NB4 (cell line): ENCODE data around the gene PHGDH.
A peak's percentile ranks its signal among the peaks of the same experiment; 100 is the strongest.

Experiments used
- DNase-seq: peaks from one replicate; pipeline ENCODE4 v3.0.0; 2010; ENCODE audit warnings: low read depth
- H3K4me3 ChIP-seq: one replicate; pipeline ENCODE4 v1.5.1; 2011; ENCODE audit warnings: mild to moderate bottlenecking, low read depth, low read length, moderate library complexity
- MYC ChIP-seq: IDR thresholded peaks from 2 replicates; pipeline ENCODE4 v1.6.1; 2011; ENCODE audit warnings: low read depth, low read length
- POLR2A ChIP-seq: IDR thresholded peaks from 2 replicates; pipeline ENCODE4 v1.6.1; 2011; ENCODE audit warnings: mild to moderate bottlenecking; ENCODE audit not compliant: insufficient read length; ENCODE audit errors: extremely low read depth
- TF ChIP-seq, protein P1 (sequence below): IDR thresholded peaks from 2 replicates; pipeline ENCODE4 v1.6.1; 2011; ENCODE audit warnings: low read depth, low read length
- TF ChIP-seq, protein P2 (sequence below): IDR thresholded peaks from one replicate; pipeline ENCODE4 v1.5.1; 2012; ENCODE audit warnings: low read depth, low read length

Gene PHGDH

DNA sequence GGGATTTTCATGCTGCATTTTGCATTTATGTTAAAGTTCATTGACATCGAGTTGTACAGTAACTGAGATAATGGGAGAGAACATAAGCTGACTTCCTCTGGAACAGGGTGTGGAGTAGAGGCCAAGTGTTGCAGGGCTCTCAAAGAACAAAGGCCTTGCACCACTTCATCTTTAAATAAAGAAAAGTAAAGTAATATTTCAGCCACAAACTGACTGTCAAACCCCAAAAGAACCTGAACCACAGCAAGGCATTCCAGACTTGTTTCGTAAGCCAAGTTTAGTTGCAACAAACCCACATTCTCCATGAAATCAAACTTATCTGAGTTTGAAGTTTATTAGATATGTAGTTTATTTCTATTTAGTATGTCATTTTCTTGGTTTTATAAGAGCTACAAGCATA, 76.0 kb downstream of the PHGDH start:
- TF ChIP-seq, protein P1, sequence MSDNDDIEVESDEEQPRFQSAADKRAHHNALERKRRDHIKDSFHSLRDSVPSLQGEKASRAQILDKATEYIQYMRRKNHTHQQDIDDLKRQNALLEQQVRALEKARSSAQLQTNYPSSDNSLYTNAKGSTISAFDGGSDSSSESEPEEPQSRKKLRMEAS: no peak
- peak; percentile 76 for DNase-seq
- no peak overlapping the region for H3K4me3 ChIP-seq

- TF ChIP-seq POLR2A (no peak), MYC (no peak)
- TF ChIP-seq, protein P1: no peak
- TF ChIP-seq, protein P2, sequence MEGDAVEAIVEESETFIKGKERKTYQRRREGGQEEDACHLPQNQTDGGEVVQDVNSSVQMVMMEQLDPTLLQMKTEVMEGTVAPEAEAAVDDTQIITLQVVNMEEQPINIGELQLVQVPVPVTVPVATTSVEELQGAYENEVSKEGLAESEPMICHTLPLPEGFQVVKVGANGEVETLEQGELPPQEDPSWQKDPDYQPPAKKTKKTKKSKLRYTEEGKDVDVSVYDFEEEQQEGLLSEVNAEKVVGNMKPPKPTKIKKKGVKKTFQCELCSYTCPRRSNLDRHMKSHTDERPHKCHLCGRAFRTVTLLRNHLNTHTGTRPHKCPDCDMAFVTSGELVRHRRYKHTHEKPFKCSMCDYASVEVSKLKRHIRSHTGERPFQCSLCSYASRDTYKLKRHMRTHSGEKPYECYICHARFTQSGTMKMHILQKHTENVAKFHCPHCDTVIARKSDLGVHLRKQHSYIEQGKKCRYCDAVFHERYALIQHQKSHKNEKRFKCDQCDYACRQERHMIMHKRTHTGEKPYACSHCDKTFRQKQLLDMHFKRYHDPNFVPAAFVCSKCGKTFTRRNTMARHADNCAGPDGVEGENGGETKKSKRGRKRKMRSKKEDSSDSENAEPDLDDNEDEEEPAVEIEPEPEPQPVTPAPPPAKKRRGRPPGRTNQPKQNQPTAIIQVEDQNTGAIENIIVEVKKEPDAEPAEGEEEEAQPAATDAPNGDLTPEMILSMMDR: no peak
- H3K4me3 ChIP-seq: no peak overlapping the region
- no peak for DNase-seq
Observed at GRCh38 chr1:119790451-119791198, 78.9 kb downstream of the PHGDH start.

- H3K4me3 ChIP-seq: no peak overlapping the region
- TF ChIP-seq, protein P1: no peak
- TF ChIP-seq MYC (no peak), POLR2A (no peak)
- TF ChIP-seq, protein P2: no peak
- DNase-seq: no peak
Observed at GRCh38 chr1:119791377-119791776, 79.6 kb downstream of the PHGDH start.
